22Rv1 (cell line): ENCODE data around the gene CPNE4.

Source experiments
- H3K27ac ChIP-seq: fragments of 450-650 bp; 2 replicates; pipeline ENCODE4 v1.5.1; 2017
- CTCF ChIP-seq: fragments of 450-650 bp; IDR thresholded peaks from 2 replicates; pipeline ENCODE4 v1.5.1; 2017; ENCODE audit warnings: mild to moderate bottlenecking
- ZFX ChIP-seq: fragments of 450-650 bp; IDR thresholded peaks from 2 replicates; pipeline ENCODE4 v1.6.1; 2017; ENCODE audit warnings: antibody characterized with exemption, borderline replicate concordance

The CPNE4 gene

GRCh38 chr3:132003685-132004084, 31.1 kb downstream of the CPNE4 start:
- no peak for TF ChIP-seq CTCF
- TF ChIP-seq ZFX: no peak

GRCh38 chr3:132001999-132002398, 32.8 kb downstream of the CPNE4 start:
- no peak overlapping the region for H3K27ac ChIP-seq
- TF ChIP-seq ZFX: no peak
- TF ChIP-seq CTCF: no peak

More at GRCh38 chr3:132003685-132004084, 31.1 kb downstream of the CPNE4 start:
- no peak overlapping the region for H3K27ac ChIP-seq

GRCh38 chr3:132001036-132001435, 33.8 kb downstream of the CPNE4 start:
- H3K27ac ChIP-seq: no peak overlapping the region
- TF ChIP-seq CTCF (no peak), ZFX (no peak)

GRCh38 chr3:131998027-131998426, 36.8 kb downstream of the CPNE4 start:
- H3K27ac ChIP-seq: no peak overlapping the region
- no peak for TF ChIP-seq CTCF
- TF ChIP-seq ZFX: no peak

GRCh38 chr3:131995891-131996290, 38.9 kb downstream of the CPNE4 start:
- TF ChIP-seq ZFX: no peak
- no peak for TF ChIP-seq CTCF
- no peak overlapping the region for H3K27ac ChIP-seq

- TF ChIP-seq CTCF (no peak), ZFX (no peak)
Measured at GRCh38 chr3:131989318-131989717, 45.5 kb downstream of the CPNE4 start.

GRCh38 chr3:131988209-131988608, 46.6 kb downstream of the CPNE4 start:
- no peak for TF ChIP-seq CTCF
- no peak overlapping the region for H3K27ac ChIP-seq

More at GRCh38 chr3:131989318-131989717, 45.5 kb downstream of the CPNE4 start:
- no peak overlapping the region for H3K27ac ChIP-seq
